G401.6 (cell line): ENCODE results near the gene CHAF1B.

Source experiments
- FAIRE-seq: peaks from 2 replicates; lab custom pipeline; 2012; peaks lifted over from hg19 to GRCh38; lab: Jason Lieb, UNC

Gene CHAF1B

GRCh38 chr21:36428761-36429432 lies 43.7 kb downstream of the CHAF1B start:
- FAIRE-seq: no peak

GRCh38 chr21:36429947-36430546 lies 44.9 kb downstream of the CHAF1B start:
- no peak for FAIRE-seq

DNA sequence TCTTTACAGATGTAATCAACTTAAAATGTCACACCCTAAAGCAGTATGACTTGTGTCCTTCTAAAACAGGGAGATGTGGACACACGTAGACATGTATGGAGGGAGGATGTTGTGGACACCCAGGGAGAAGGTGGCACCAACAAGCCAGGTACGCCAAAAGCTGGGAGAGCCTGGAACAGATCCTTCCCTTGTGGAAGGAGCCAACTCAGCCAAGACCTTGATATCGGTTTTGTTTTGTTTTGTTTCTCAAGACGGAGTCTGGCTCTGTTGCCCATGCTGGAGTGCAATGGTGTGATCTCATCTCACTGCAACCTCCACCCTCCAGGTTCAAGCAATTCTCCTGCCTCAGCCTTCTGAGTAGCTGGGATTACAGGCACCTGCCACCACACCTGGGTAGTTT lies 45.6 kb downstream of the CHAF1B start:
- no peak for FAIRE-seq

- no peak for FAIRE-seq
Observed at GRCh38 chr21:36431252-36431651, 46.1 kb downstream of the CHAF1B start.

- FAIRE-seq: no peak
Observed at GRCh38 chr21:36433059-36433709, 48.0 kb downstream of the CHAF1B start.

DNA sequence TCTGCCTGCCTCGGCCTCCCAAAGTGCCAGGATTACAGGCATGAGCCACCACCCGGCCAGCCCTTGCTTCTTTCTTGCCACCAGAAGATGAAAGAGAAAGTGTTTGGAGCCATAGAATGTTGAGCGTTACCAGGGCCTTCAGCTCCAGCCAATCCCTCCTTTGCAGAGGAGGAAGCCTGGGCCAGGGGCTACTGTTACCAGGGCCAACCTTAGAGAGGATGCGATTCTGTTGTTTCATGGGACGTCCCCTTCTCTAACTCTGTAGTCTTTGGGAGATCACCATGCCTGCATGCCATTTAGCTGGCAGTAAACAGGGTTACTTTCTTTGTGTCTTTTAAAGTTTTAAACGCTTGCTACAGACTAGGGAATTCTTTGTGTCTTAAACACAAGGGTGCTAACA lies 49.0 kb downstream of the CHAF1B start:
- no peak for FAIRE-seq

- FAIRE-seq: no peak
Observed at GRCh38 chr21:36436829-36437744, 51.9 kb downstream of the CHAF1B start.

- FAIRE-seq: no peak
Observed at GRCh38 chr21:36437745-36438128, 52.5 kb downstream of the CHAF1B start.

GRCh38 chr21:36441715-36442114 lies 56.5 kb downstream of the CHAF1B start:
- FAIRE-seq: no peak

DNA sequence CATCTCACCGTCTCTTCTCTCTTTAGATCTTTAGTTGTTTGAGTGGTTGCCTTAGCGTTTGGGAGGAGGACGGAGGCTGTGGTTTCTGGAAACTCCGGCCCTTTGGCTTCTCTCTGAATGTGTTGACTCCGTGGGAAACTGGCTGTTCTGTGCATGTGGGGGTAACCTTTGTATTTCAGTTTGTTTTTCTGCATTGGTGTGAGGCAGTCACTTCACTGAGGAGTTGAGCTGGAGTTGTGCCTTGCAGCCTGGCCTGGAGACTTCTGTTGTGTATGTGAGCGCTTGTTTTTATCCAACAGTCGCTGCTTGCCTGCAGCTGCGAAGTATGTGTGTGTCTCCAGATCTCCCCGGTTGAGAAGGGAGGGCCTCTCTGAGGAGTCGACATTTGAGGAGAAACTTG lies 61.1 kb downstream of the CHAF1B start:
- FAIRE-seq: no peak

DNA sequence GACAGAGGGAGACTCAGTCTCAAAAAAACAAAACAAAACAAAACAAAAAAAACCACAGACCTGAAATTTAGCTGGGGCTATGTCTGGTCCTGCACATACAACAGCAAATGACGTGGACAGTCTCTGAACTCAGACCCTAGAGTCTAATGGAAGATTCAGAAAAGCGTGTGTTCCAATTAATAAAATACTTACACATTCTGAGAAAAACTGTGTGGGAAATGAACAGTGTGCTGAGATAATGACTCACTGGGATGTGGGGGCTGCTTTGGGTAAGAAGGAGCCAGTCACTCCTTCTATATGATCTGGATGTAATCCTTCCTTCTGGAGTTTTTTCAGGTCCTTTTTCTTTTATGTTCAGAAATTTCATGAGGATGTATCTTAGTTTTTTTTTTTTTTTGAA lies 65.3 kb downstream of the CHAF1B start:
- no peak for FAIRE-seq

DNA sequence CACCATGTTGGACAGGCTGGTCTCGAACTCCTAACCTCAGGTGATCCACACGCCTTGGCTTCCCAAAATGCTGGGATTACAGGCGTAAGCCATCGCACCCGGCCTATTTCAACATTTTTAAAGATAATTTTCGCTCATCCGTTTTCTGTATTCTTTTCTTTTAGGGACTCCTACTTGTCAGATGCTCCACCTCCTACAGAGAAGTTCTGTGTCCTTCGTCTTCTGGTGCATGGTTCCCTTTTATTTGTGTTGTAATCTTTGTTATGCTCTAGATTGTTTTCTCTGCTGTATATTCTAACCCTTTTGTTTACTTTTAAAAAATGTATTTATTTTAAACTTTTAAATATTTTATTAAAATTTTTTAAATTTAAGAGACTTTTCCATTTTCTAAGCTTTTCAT lies 66.3 kb downstream of the CHAF1B start:
- no peak for FAIRE-seq

DNA sequence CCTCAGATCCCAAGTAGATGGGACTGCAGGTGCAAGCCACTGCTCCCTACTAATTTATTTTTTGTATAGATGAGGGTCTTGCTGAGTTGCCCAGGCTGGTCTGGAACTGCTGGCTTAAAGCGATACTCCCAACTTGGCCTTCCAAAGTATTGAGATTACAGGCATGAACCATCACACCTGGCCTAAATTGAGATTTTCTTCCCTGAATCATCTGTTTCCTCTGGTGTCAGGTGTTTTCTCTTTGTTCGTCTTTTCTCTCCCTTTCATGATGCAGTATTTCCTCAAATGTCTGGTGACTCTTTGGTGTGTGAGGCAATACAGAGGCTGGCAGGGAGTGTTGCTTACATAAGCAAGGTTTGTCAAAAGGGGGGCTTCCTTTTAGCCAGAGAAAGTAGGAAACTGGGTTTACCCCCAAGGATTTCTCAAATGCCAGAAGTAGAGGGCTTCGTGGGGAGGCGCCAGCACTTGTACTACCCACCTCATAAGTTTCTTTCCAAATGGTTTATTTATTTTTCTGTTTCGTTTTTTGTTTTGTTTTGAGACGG lies 67.2 kb downstream of the CHAF1B start:
- FAIRE-seq: no peak

- no peak for FAIRE-seq
Observed at GRCh38 chr21:36454093-36454531, 68.9 kb downstream of the CHAF1B start.

- no peak for FAIRE-seq
Observed at GRCh38 chr21:36454706-36455105, 69.5 kb downstream of the CHAF1B start.

DNA sequence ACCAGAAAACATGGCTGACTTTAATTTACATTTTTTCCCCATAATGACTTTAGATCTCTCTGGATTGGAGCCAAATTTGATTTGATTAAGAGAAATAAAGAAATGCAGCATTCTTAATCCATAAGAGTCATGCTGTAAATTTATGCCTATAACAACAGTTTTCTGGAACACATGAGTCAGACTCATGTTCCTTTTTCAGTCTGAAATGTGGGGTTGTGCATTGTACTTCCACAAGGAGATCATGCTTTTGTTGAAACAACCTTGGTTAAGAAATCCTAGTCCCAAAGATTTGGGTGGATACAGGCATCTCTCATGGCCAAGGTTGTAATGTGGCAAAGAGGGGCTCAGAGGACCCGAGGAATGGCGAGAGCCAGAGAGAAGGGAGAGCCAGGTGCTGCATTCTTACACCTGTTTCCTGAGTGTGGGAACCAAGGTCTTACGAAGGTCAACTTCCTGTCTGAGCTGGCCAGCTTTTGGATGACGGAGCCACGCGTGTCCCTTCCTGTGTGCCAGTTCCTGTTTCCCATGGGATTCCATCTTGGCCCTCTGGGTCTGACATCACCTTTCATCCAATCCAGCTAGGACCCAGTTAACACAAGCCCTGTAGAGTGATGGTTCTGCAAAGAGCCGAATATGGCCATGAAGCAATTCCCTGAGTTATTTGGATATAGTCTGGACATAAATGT lies 71.7 kb downstream of the CHAF1B start:
- FAIRE-seq: no peak

DNA sequence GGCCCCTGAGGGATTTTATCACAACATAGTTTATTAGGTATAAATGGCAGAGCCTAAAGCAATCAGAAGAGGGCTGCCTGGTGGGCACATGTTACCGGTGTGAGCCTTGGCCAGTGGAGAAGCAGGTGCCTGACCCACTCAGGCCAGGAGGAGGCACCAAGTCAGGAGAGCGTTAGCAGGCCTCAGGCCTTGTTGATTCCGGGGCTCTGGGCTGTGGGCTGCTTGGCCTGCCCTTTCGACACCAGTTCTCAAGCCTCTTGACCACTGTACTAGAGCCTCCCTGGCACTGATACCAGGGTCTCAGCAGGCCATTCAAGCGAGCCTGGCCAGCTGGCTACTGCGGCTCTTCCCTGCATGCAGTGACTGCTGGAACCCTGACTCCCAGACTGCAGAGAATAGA lies 73.9 kb downstream of the CHAF1B start:
- no peak for FAIRE-seq

GRCh38 chr21:36460866-36461265 lies 75.7 kb downstream of the CHAF1B start:
- FAIRE-seq: no peak

GRCh38 chr21:36461277-36461917 lies 76.2 kb downstream of the CHAF1B start:
- no peak for FAIRE-seq

DNA sequence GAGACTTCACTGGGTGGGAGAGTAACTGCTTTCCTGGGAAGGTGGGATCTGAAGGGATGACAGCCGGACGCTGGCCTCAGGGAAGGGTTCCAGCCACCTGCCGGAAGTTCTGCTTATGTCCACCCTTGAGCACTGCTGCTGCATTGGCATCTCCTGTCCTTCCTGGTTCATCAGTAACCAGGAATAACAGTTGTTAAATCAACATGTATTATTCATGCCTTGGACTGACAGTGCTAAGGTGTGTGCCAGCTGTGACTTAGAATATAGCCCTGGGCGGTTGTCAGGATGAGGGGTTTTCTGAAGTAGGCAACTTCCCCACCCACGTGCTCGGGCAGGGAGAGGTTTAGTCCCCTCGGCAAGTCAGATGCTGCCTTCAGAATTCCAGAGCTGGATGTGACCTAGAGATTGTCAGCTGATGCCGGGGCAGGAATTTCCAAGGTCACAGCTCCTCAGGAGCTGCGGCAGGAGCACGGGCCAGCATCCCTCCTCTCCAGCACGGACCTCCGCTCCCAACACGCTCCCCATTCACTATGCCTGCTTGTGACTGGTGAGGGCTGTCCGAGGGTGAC lies 76.8 kb downstream of the CHAF1B start:
- no peak for FAIRE-seq

- no peak for FAIRE-seq
Observed at GRCh38 chr21:36463204-36463603, 78.0 kb downstream of the CHAF1B start.
